Endothelial cell of umbilical vein (primary cell): ENCODE results near the gene GATM. TPM values are rescaled to one million over a fixed set of nuclear protein-coding genes. Genes with fewer than 3 reads are reported as not detected.

Experiments used
- BruUV-seq: library from RNA; stranded (reverse); fragments of 400-500 nt; replicated peaks from 2 replicates; lab custom pipeline; 2021; lab: Mats Ljungman, UMichigan
- CTCF ChIA-PET: fragments of 300-600, 350-600 bp; sonication (Branson Sonifier 250); formaldehyde crosslinking; loops from one replicate; lab custom pipeline; 2021; ENCODE audit warnings: antibody characterized with exemption, inconsistent platforms; lab: Charles Lee
- POLR2A ChIA-PET: fragments of 300-600, 350-600 bp; sonication (Branson Sonifier 250); formaldehyde crosslinking; loops from one replicate; lab custom pipeline; 2021; ENCODE audit warnings: antibody characterized with exemption, inconsistent platforms; lab: Charles Lee
- DNase-seq: peaks from one replicate; pipeline ENCODE4 v3.0.0-alpha.2; 2011; ENCODE audit warnings: low read depth, low spot score
- FAIRE-seq: peaks from 2 replicates; lab custom pipeline; 2011; peaks lifted over from hg19 to GRCh38; lab: Jason Lieb, UNC
- H2AFZ ChIP-seq: 2 replicates; pipeline ENCODE4 v1.6.0; 2012; ENCODE audit warnings: low read depth, low read length, control low read depth, inconsistent platforms
- H3K27ac ChIP-seq: 2 replicates; pipeline ENCODE4 v1.5.1; 2011; ENCODE audit warnings: low read depth, mild to moderate bottlenecking, control low read depth, low read length, moderate library complexity; ENCODE audit not compliant: insufficient read depth
- H3K27me3 ChIP-seq, 2 experiments: 2 replicates each; pipeline versions ENCODE4 v1.6.0 to v1.6.1; 2011; ENCODE audit warnings: low read length in 2 of 2, mixed read lengths in 1 of 2; ENCODE audit not compliant: control insufficient read depth in 2 of 2, insufficient read depth in 2 of 2
- H3K36me3 ChIP-seq, 2 experiments: 2 replicates in 1 of 2; 3 replicates in 1 of 2; pipeline ENCODE4 v1.5.1; 2011; ENCODE audit warnings: low read length in 2 of 2, mild to moderate bottlenecking in 1 of 2, moderate library complexity in 1 of 2; ENCODE audit not compliant: control insufficient read depth in 2 of 2, insufficient read depth in 2 of 2; ENCODE audit errors: extremely low read depth in 1 of 2
- H3K4me1 ChIP-seq: 3 replicates; pipeline ENCODE4 v1.5.1; 2011; ENCODE audit warnings: mild to moderate bottlenecking, low read length; ENCODE audit not compliant: control insufficient read depth, insufficient read depth; ENCODE audit errors: extremely low read depth
- H3K4me2 ChIP-seq: 2 replicates; pipeline ENCODE4 v1.6.1; 2011; ENCODE audit warnings: low read length, control low read depth, mixed read lengths; ENCODE audit not compliant: insufficient read depth
- H3K4me3 ChIP-seq, 3 experiments: fragments of 200-600 bp in 1 of 3; sonication (generic), shearing (Covaris generic) in 1 of 3; replicated peaks in 1 of 3; 2 replicates each; pipeline ENCODE4 v1.5.1; 2011 to 2016; ENCODE audit warnings: control low read depth in 3 of 3, low read length in 3 of 3, mild to moderate bottlenecking in 2 of 3, inconsistent platforms in 1 of 3, low read depth in 1 of 3, moderate library complexity in 1 of 3; ENCODE audit not compliant: insufficient read depth in 1 of 3
- H3K79me2 ChIP-seq: 2 replicates; pipeline ENCODE4 v1.6.0; 2012; ENCODE audit warnings: low read length, inconsistent platforms; ENCODE audit not compliant: control insufficient read depth, insufficient read depth
- H3K9ac ChIP-seq: replicated peaks from 2 replicates; pipeline ENCODE3; 2011; ENCODE audit warnings: low read length, control low read depth; ENCODE audit not compliant: insufficient read depth; ENCODE audit errors: extremely low read depth
- H3K9me1 ChIP-seq: replicated peaks from 3 replicates; pipeline ENCODE4 v1.6.0; 2011; ENCODE audit warnings: mild to moderate bottlenecking, low read length; ENCODE audit not compliant: control insufficient read depth, insufficient read depth; ENCODE audit errors: extremely low read depth
- H3K9me3 ChIP-seq: replicated peaks from 2 replicates; pipeline ENCODE4 v1.5.1; 2012; ENCODE audit warnings: low read length, inconsistent platforms; ENCODE audit not compliant: control insufficient read depth, insufficient read depth
- H4K20me1 ChIP-seq: replicated peaks from 2 replicates; pipeline ENCODE3; 2011; ENCODE audit warnings: mild to moderate bottlenecking, low read length; ENCODE audit not compliant: control insufficient read depth, insufficient read depth; ENCODE audit errors: extremely low read depth
- EZH2 ChIP-seq: IDR thresholded peaks from 2 replicates; pipeline ENCODE4 v1.6.1; 2012; ENCODE audit warnings: borderline replicate concordance, low read depth, mild to moderate bottlenecking, moderate library complexity, low read length, inconsistent platforms; ENCODE audit not compliant: severe bottlenecking
- FOS ChIP-seq: IDR thresholded peaks from 2 replicates; pipeline ENCODE4 v1.6.1; 2011; ENCODE audit warnings: mild to moderate bottlenecking, low read length, moderate library complexity, borderline replicate concordance; ENCODE audit not compliant: insufficient read depth
- GATA2 ChIP-seq: IDR thresholded peaks from 2 replicates; pipeline ENCODE4 v1.7.0; 2011; ENCODE audit warnings: low read depth, mild to moderate bottlenecking, moderate library complexity, mixed read lengths, low read length; ENCODE audit not compliant: insufficient read length, insufficient read depth
- JUN ChIP-seq: IDR thresholded peaks from 2 replicates; pipeline ENCODE4 v1.6.1; 2011; ENCODE audit warnings: borderline replicate concordance, low read depth; ENCODE audit not compliant: insufficient read length, insufficient read depth
- MYC ChIP-seq: IDR thresholded peaks from one replicate; pipeline ENCODE4 v1.6.1; 2011; ENCODE audit warnings: mild to moderate bottlenecking, low read depth, low read length
- POLR2A ChIP-seq: IDR thresholded peaks from 2 replicates; pipeline ENCODE4 v1.6.1; 2012; ENCODE audit warnings: low read depth, mild to moderate bottlenecking, control low read depth, low read length
- POLR2AphosphoS5 ChIP-seq: IDR thresholded peaks from 2 replicates; pipeline ENCODE4 v1.6.1; 2012; ENCODE audit warnings: low read depth, mild to moderate bottlenecking, control low read depth, low read length, moderate library complexity; ENCODE audit not compliant: insufficient read depth
- dilution Hi-C: fragments of 300-500 bp; cut with MboI; formaldehyde crosslinking; loops from one replicate; pipeline ENCODE4 v1.15.0; 2019; ENCODE audit warnings: low sequenced_read_pairs; ENCODE audit not compliant: extremely low pct_ligation_motif_present
- intact Hi-C: fragments of 100-400 bp; cut with micrococcal nuclease; formaldehyde crosslinking; loops from one replicate; pipeline ENCODE4 v1.10.0; 2022
- polyA plus RNA-seq, 4 experiments: library from polyadenylated mRNA; depleted of rRNA in 3 of 4; stranded (reverse) in 3 of 4; unstranded in 1 of 4; fragments of >200 nt; gene quantifications; 2 replicates each; pipeline versions ENCODE4 v1.2.1 to v1.2.3, GENCODE V29; 2011 to 2012; ENCODE audit warnings: missing spikeins in 1 of 4
- total RNA-seq: library from RNA; stranded (reverse); gene quantifications from 2 replicates; pipeline ENCODE4 v1.2.3, GENCODE V29; 2021
- TF ChIP-seq, protein P1 (sequence below): IDR thresholded peaks from 2 replicates; pipeline ENCODE4 v1.6.1; 2011; ENCODE audit not compliant: insufficient read depth, insufficient read length
- TF ChIP-seq, protein P2 (sequence below), 2 donors: IDR thresholded peaks; 1 replicate in 1 of 2; 2 replicates in 1 of 2; pipeline ENCODE4 v1.5.1; 2011; ENCODE audit warnings: low read length in 2 of 2, mild to moderate bottlenecking in 2 of 2, moderate library complexity in 2 of 2, control low read depth in 1 of 2, inconsistent platforms in 1 of 2, low read depth in 1 of 2; ENCODE audit not compliant: insufficient read depth in 1 of 2; ENCODE audit errors: extremely low read depth in 1 of 2

Gene GATM
- total and polyA plus RNA-seq, 2 donors (not counting 3 experiments of a cell fraction or from before 2014, with no cell fraction given), result 0.21 to 0.60 TPM

DNA sequence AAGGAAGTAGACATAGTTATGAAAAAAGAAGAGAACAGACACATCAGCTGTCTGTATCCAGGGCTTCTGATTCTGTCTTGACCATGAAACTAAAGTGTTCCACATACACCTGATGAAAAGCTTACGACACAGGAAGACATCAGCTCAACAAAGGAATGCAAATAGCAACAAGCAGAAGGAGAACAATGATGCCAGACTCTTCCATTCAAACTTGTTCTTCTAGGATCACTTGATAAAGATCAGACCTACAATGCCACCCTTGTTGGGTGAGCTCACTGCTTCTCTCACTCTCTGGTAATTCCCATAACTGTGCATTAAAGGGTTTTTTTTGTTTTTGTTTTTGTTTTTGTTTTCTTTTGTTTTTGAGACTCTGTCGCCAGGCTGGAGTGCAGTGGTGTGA, 49.7 kb downstream of the GATM start:
- intact Hi-C loops, result no loop called here
- dilution Hi-C loops, result no loop called here
- ChIA-PET POLR2A (no interaction called here), CTCF (no interaction called here)
- TF ChIP-seq, protein P1, sequence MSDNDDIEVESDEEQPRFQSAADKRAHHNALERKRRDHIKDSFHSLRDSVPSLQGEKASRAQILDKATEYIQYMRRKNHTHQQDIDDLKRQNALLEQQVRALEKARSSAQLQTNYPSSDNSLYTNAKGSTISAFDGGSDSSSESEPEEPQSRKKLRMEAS, result no peak
- no peak for TF ChIP-seq POLR2A
- no peak for TF ChIP-seq MYC
- TF ChIP-seq, protein P2, sequence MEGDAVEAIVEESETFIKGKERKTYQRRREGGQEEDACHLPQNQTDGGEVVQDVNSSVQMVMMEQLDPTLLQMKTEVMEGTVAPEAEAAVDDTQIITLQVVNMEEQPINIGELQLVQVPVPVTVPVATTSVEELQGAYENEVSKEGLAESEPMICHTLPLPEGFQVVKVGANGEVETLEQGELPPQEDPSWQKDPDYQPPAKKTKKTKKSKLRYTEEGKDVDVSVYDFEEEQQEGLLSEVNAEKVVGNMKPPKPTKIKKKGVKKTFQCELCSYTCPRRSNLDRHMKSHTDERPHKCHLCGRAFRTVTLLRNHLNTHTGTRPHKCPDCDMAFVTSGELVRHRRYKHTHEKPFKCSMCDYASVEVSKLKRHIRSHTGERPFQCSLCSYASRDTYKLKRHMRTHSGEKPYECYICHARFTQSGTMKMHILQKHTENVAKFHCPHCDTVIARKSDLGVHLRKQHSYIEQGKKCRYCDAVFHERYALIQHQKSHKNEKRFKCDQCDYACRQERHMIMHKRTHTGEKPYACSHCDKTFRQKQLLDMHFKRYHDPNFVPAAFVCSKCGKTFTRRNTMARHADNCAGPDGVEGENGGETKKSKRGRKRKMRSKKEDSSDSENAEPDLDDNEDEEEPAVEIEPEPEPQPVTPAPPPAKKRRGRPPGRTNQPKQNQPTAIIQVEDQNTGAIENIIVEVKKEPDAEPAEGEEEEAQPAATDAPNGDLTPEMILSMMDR (IDR thresholded peaks at IDR 0.05; ENCODE audit: extremely low read depth in 1 of 2, insufficient read depth in 1 of 2, low read depth in 1 of 2, low read length in 2 of 2), result no peak
- TF ChIP-seq FOS, result no peak
- TF ChIP-seq EZH2, result no peak
- no peak for TF ChIP-seq GATA2
- TF ChIP-seq JUN, result no peak
- TF ChIP-seq POLR2AphosphoS5, result no peak
- DNase-seq (no peak), FAIRE-seq (no peak)
- no peaks in the 10 kb centered on the region for H3K27me3 ChIP-seq
- H3K4me2 ChIP-seq, result no peak overlapping the region
- H3K9me3 ChIP-seq, result no peaks in the 10 kb centered on the region
- no peaks in the 10 kb centered on the region for H3K36me3 ChIP-seq
- H3K9ac ChIP-seq, result no peak overlapping the region
- H3K4me1 ChIP-seq, result no peaks in the 10 kb centered on the region
- no peak overlapping the region for H2AFZ ChIP-seq
- H3K79me2 ChIP-seq, result no peaks in the 10 kb centered on the region
- BruUV-seq, result no TSS peak
- H3K9me1 ChIP-seq, result no peaks in the 10 kb centered on the region
- H4K20me1 ChIP-seq, result no peaks in the 10 kb centered on the region
- no peak overlapping the region for H3K27ac ChIP-seq
- no peak overlapping the region for H3K4me3 ChIP-seq
